ENCODE data around the gene INTS3.
A peak's percentile ranks its signal among the peaks of the same experiment; 100 is the strongest.

INTS3 gene

GRCh38 chr1:153727463-153728304 lies at the start of gene INTS3:
Gene INTS3 (plus strand): TSS chr1:153728050. CDS start chr1:153728635, 585 bp downstream.
- DNase-seq (ENCODE audit: low read depth), result peak; percentile 98

- DNase-seq (ENCODE audit: low read depth), result no peak
Observed at GRCh38 chr1:153678519-153679336, 49.1 kb upstream of the INTS3 start, which contains the start of gene NPR1. Gene NPR1 (plus strand): TSS chr1:153678688. CDS start chr1:153679109, 421 bp downstream.

- no peak for DNase-seq (ENCODE audit: low read depth)
Observed at GRCh38 chr1:153679337-153680119, 48.3 kb upstream of the INTS3 start.

GRCh38 chr1:153680120-153680403 lies 47.8 kb upstream of the INTS3 start:
- DNase-seq (ENCODE audit: low read depth), result no peak

- no peak for DNase-seq (ENCODE audit: low read depth)
Observed at GRCh38 chr1:153682730-153683129, 45.1 kb upstream of the INTS3 start.

- no peak for DNase-seq (ENCODE audit: low read depth)
Observed at GRCh38 chr1:153683854-153684253, 44.0 kb upstream of the INTS3 start.

GRCh38 chr1:153684892-153685291 lies 43.0 kb upstream of the INTS3 start:
- DNase-seq (ENCODE audit: low read depth), result no peak

GRCh38 chr1:153685544-153686340 lies 42.1 kb upstream of the INTS3 start:
- DNase-seq (ENCODE audit: low read depth), result no peak

- no peak for DNase-seq (ENCODE audit: low read depth)
Observed at GRCh38 chr1:153687346-153688125, 40.3 kb upstream of the INTS3 start.

GRCh38 chr1:153688276-153688675 lies 39.6 kb upstream of the INTS3 start:
- no peak for DNase-seq (ENCODE audit: low read depth)

GRCh38 chr1:153688736-153689328 lies 39.0 kb upstream of the INTS3 start:
- DNase-seq (ENCODE audit: low read depth), result no peak

- DNase-seq (ENCODE audit: low read depth), result no peak
Observed at GRCh38 chr1:153693466-153693865, 34.4 kb upstream of the INTS3 start.

- DNase-seq (ENCODE audit: low read depth), result no peak
Observed at GRCh38 chr1:153696741-153697140, 31.1 kb upstream of the INTS3 start.

GRCh38 chr1:153697191-153698019 lies 30.4 kb upstream of the INTS3 start:
- no peak for DNase-seq (ENCODE audit: low read depth)

GRCh38 chr1:153698020-153698922 lies 29.6 kb upstream of the INTS3 start:
- DNase-seq (ENCODE audit: low read depth), result no peak

- no peak for DNase-seq (ENCODE audit: low read depth)
Observed at GRCh38 chr1:153698923-153699714, 28.7 kb upstream of the INTS3 start.

- DNase-seq (ENCODE audit: low read depth), result no peak
Observed at GRCh38 chr1:153699768-153700167, 28.1 kb upstream of the INTS3 start.

- DNase-seq (ENCODE audit: low read depth), result no peak
Observed at GRCh38 chr1:153705484-153705883, 22.4 kb upstream of the INTS3 start.
